NCI-H748 (cell line): ENCODE data around the gene GGCX.

ENCODE experiments used
- DNase-seq: peaks from one replicate; lab custom pipeline; 2025; ENCODE audit not compliant: unreplicated experiment; lab: John Stamatoyannopoulos, UW

Gene GGCX

GRCh38 chr2:85522090-85522647 is 39.1 kb downstream of the GGCX start:
- DNase-seq, result no peak

GRCh38 chr2:85516653-85517389 is 44.5 kb downstream of the GGCX start:
- DNase-seq, result no peak

GRCh38 chr2:85514323-85514722 is 47.0 kb downstream of the GGCX start:
- DNase-seq, result no peak

GRCh38 chr2:85511008-85511811 is 50.1 kb downstream of the GGCX start:
- DNase-seq, result no peak

GRCh38 chr2:85506768-85507181 is 54.5 kb downstream of the GGCX start:
- no peak for DNase-seq

GRCh38 chr2:85505551-85506238 is 55.6 kb downstream of the GGCX start:
- no peak for DNase-seq

- peak; percentile 11 for DNase-seq
Observed at GRCh38 chr2:85504778-85505261, 56.5 kb downstream of the GGCX start.

GRCh38 chr2:85503851-85504777 is 57.2 kb downstream of the GGCX start:
- DNase-seq, result no peak

GRCh38 chr2:85503168-85503850 is 58.0 kb downstream of the GGCX start:
- no peak for DNase-seq

- DNase-seq, result no peak
Observed at GRCh38 chr2:85502720-85503119, 58.6 kb downstream of the GGCX start.

- DNase-seq, result no peak
Observed at GRCh38 chr2:85501248-85501647, 60.0 kb downstream of the GGCX start.

GRCh38 chr2:85497944-85498630 is 63.2 kb downstream of the GGCX start:
- no peak for DNase-seq

- no peak for DNase-seq
Observed at GRCh38 chr2:85496436-85496835, 64.9 kb downstream of the GGCX start.
